Activated CD8-positive, alpha-beta memory T cell treated with anti-CD3 and anti-CD28 coated beads for 36 hours (primary cell): ENCODE measurements around the gene NTF3. TPM values are rescaled to one million over a fixed set of nuclear protein-coding genes. Genes with fewer than 3 reads are reported as not detected.

Experiments used
- CTCF ChIA-PET: fragments of 350-600 bp; sonication (Branson Sonifier 250); formaldehyde crosslinking; loops from one replicate; lab custom pipeline; 2021; ENCODE audit warnings: antibody characterized with exemption; lab: Charles Lee
- POLR2A ChIA-PET: fragments of 350-600 bp; sonication (Branson Sonifier 250); formaldehyde crosslinking; loops from one replicate; lab custom pipeline; 2021; ENCODE audit warnings: antibody characterized with exemption; lab: Charles Lee
- total RNA-seq, 2 experiments: library from RNA; stranded (reverse); gene quantifications; one replicate each; pipeline ENCODE4 v1.2.3, GENCODE V29; 2021

Gene NTF3
- total RNA-seq, 2 experiments from 2014 or later, result not detected

DNA sequence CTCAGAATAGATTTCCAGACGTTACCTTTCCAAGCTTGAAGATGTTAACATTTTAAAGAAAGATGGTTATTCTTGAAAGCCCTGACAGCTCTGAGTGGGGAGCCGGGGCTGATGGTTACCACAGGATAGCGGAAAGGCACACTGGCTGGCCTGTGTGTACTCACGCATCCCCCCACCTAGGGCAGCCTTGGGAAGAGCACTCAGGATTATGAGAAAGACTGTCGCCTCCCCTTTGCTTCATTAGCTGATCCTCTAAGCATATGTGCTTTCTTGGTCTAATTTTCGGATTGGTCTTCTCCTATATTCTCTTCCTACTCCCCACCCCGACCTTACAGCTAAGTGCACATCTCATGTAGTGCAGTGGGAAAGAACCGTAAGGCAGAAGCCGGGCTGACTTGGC, 20.7 kb downstream of the NTF3 start:
- ChIA-PET CTCF (no interaction called here), POLR2A (interaction anchor here (0.7 kb wide), 1 partner anchor 369 kb away, joined by 5 read pairs; no protein-coding TSS in a partner anchor)

DNA sequence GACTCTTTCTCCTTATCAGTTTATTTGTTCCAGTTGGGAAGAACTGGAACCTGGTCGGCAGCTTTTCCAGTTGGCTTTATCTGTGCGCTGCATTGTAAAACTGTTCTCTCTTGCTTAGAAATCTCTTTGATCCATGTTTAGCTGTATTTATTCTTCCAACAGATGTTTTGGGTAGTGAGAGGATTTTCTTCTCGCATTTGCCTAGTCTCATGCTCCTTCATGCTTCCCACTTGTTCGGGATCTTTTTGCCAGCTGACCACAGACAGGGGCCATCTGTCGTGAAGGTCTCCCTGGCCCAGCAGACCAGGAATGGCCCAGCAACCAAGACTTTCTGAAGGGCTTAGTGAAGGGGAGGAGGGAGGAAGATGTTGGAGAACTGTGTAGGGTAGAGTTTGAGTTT, 21.6 kb downstream of the NTF3 start:
- ChIA-PET POLR2A (no interaction called here), CTCF (no interaction called here)

DNA sequence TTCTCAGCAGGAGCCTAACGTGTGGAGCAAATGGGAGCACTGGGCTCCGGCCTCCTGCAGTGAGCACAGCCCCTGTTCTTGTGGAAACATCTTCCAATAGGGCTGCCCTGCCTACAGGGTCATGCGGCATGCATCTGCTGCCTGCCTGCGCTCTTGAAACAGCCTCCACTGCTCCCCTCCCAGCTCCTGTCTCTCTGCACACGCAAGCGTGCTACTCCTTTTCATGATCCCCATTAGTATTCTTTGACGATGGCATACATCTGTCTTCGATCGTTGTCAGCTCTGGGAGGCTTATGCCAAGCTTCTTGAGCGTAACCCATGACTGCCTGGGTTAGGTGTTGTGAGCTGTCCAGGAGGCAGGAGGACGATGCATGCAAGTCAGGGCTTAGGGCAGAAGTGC, 23.1 kb downstream of the NTF3 start:
- ChIA-PET POLR2A (no interaction called here), CTCF (no interaction called here)

DNA sequence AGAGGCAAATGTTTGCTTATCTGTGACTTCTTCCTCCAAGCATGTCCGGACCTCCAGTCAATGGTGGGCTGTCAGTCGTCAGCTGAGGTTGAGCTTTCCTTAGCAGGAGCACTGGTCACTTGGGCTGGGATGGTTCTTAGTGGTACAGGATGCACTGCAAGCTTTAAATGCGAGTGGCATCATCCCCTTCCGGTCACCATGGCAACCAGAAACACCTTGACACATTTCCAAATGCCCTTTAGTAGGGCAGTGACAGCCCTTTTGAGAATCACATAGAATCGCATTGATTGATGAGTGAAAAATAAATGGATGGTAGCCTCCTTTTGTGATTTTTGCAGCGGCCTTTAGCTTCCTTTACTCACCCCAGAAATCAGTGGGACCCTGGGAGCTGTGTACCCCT, 24.1 kb downstream of the NTF3 start:
- ChIA-PET POLR2A (no interaction called here), CTCF (no interaction called here)

DNA sequence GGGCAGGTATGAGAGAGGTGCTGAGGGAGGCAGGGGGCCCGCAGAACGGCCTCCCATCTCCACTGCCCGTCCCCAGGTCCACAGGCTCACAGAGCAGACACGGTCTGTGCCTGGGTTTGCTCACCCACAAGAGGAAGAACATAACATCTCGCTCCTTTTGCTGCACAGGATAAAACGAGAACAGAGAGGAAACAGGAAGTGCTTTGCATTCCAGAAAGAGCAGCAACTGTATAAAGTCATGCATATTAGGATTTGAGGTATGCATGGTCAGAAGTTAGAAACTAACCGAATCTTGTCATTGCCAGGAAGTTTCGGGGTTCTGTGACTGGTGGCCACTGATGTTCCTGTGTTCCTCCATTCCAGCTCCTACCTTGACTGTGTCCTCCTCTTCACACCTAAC, 25.0 kb downstream of the NTF3 start:
- POLR2A ChIA-PET, result no interaction called here

DNA sequence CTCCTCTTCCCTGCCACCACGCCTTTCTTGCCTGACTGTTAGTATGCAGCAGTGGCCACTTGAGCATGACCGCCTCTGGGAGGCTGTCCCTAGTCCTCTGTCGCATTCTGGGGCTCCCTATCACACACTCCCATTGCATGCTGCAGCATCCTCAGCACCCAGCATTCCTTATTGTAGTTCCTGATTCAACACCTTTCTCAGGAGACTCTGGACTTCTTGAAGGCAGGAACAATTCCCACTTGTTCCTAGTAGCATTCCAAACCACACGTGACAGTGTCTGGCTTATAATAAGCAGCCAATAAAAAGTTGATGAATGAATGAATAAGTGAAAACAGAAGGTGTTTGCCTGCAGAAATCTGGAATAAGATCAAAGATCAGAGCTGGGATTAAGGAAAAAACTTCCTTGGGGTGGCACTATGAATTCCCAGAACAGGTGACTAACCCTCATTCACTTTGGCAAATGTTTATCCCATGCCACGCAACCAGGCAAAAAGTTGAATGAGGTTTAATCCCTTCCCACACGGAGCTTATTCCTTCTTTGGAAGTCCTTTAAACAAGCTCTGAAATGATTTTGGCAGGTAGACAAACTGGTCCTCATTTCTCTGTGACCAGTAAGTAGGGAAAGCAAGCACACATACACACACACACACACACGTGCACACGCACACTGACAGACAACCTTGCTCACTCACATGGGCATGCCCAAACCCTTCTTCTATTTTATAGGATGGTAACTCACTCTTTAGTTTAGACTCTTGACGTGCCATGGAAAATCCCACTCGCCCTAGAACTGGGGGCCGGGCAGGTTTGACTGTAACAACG, 26.5 kb downstream of the NTF3 start:
- POLR2A ChIA-PET, result no interaction called here
- CTCF ChIA-PET, result no interaction called here

More for the DNA sequence above, 25.0 kb downstream of the NTF3 start:
- CTCF ChIA-PET, result no interaction called here

DNA sequence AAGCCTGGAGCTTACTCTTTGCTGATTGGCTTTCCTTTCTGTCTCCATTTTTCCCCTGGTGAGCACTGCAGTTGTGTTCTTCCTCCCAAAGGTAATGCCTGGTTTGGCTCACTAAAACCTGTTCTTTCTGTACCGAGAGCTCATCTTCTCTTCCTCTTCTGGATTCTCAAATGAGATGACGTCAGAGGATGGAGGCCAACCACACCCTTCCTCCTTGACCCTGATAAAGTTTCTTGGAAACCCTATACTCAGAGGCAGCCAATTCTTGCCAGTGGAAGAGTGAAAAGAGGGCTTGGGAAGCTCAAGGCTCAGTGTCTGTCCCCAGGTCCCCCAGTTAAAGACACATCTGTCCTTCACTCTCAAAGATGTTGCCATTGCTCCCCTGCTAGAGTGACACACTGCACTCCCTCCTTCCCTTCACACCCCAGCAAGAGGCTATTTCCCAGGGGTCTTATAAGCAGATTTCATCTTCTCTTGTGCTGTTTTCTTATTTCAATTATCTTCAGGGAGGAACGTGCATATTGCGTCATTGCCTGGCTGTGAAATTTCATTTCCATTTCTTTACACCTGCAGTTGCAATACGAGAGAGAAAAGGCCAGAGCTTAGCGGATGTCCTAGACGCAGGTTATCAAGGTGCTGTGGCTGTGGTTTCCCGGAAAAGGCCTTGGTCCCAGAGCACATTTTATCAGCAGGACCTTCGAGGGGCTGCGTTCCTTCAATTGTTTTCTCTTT, 27.3 kb downstream of the NTF3 start:
- POLR2A ChIA-PET, result no interaction called here

DNA sequence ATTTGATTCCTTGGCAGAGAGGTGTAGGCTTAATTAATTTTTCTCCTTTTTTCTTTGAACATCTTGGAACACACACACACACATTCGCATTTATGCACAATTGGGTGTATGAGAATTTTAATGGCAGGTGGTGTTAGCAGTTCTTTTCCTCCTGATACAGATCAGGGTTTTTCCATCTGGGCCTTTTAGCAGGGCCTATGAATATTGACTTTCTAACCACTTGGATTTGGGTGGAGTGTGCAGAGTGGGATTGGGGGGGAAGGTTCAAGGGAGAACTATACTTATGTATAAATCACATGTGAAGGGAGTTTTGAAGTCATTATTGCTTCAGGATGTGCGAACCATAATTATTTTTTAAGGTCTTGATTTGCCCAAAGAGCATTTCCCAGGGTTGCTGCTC, 28.9 kb downstream of the NTF3 start:
- ChIA-PET CTCF (no interaction called here), POLR2A (no interaction called here)

More for the DNA sequence above, 27.3 kb downstream of the NTF3 start:
- CTCF ChIA-PET, result no interaction called here

DNA sequence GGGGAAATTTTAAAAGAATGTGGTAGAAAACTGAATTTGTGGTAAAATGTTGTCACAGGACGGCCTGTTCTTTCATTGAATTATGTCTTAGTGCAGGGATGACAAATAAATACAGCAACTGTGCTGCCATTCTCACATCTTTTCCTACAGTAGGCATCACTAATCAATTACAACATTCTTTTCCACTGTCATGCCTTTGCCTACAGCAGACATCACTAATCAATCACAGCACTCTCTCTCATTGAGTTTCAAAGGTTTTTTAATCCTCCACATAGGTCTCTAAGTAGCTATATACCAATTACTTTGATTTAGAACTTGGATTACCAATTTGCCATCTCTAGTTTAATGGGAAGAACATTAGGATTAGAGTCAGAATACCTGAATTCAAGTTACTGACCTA, 30.1 kb downstream of the NTF3 start:
- ChIA-PET POLR2A (no interaction called here), CTCF (no interaction called here)

DNA sequence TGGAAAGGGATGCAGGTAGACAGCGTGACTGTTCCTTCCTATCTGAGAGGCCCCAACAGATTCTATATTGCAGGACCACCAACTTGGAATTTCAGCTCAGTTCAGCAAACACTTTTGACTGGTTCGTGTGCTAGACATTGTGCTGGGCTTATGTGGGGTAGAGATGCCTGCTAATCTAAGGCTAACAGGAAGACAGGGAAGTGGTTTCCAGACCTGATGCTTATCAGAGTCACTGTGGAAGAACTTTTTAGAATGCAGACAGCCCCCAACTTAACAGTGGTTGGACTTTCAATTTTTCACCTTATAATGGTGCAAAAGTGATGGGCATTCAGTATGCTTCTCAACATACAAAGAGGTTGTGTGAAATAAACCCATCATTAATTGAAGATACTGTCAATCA, 32.2 kb downstream of the NTF3 start:
- ChIA-PET POLR2A (no interaction called here), CTCF (no interaction called here)

DNA sequence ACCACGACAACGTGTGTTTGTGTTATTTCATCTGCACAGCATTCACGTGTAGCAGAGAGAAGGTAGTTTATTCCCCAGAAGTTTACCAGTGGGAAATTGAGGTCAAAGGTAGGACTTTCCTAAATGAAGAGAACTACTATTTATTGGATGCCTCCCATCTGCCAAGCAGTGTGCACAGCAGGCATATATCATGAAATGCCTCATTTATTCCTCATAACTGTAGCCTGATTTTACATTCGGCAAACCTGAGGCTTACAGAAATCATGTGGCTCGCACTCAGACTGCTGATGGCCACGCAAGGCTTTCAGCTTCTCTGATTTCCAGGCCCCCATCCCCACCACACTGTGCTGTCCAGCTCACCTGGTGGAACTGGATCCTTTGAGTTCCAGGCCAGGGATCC, 33.5 kb downstream of the NTF3 start:
- ChIA-PET CTCF (no interaction called here), POLR2A (no interaction called here)

DNA sequence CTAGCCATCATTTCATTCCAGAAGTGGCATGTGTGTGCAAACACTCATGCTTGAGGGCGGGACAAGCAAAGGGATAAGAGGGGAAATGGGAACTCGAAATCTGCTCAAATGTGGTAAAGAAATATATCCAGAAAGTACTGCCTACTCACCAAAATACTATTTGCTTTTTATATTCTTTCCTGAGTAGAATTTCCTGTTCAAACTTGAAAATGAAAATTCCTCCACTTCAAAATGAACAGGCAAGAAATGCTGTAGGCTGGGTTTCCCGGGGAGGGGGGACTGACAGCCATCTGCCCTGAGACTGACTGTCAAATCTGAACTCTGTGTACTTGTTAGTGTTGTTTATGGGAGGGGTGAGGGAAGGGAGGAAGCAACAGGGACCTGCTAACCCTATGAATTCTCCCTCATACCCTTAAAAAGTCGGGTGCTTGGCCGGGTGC, 34.6 kb downstream of the NTF3 start:
- ChIA-PET POLR2A (no interaction called here), CTCF (no interaction called here)

DNA sequence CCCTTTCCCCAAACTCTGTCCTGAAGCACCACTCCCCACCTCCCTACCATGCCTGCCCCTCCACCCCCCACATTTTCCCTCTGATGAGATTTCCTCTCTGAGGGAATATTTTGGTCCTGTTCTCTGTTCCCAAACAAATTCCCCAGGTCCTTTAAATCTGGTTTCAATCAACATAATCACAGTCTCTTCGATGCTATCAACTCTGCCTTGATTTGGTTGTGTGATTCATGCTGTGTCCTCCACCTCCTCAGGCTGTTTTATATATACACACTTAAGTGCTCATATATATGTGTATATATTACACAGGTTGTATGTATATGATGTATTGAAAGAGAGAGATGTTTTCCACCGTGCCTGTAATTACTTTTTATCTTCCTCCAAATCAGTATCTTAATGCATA, 36.0 kb downstream of the NTF3 start:
- CTCF ChIA-PET, result no interaction called here
- POLR2A ChIA-PET, result no interaction called here

DNA sequence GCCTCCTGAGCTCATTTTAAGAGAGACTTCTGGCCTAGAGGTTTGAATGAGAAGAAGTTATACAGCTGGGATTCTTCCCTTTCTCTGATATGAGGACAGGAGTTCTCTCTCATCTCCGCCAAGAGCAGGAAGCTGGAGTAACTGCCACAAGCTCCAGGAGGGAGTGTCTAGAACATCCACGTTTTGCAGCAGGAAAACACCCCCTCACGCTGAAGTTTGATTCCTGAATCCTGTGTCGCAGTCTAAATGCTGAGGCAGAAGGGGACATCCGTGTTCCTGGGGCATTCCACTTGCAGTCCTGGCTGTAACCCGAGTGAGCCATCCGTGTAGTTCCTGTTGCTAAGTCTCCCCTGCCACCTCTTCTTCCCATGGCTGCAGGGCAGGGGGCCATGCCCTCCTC, 38.3 kb downstream of the NTF3 start:
- POLR2A ChIA-PET, result no interaction called here
- CTCF ChIA-PET, result no interaction called here

DNA sequence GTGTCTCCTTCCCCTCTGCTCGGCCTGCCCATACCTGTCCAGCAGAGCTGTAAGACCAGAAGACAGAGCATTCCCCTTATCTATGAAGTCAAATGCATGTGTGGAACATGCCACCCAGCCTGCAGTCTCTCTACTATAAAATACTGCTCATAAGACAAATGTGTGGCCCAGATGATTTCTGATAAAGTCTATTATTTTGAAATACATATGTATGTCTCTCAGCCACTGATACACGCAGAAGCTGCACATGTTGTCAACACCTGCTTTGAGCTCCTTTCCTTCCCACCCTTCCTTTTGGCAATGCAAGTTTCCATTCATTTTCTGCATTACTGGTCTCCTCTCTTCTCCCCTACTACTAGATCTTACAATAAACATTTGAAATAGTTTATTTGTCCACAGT, 38.8 kb downstream of the NTF3 start:
- ChIA-PET CTCF (no interaction called here), POLR2A (no interaction called here)

DNA sequence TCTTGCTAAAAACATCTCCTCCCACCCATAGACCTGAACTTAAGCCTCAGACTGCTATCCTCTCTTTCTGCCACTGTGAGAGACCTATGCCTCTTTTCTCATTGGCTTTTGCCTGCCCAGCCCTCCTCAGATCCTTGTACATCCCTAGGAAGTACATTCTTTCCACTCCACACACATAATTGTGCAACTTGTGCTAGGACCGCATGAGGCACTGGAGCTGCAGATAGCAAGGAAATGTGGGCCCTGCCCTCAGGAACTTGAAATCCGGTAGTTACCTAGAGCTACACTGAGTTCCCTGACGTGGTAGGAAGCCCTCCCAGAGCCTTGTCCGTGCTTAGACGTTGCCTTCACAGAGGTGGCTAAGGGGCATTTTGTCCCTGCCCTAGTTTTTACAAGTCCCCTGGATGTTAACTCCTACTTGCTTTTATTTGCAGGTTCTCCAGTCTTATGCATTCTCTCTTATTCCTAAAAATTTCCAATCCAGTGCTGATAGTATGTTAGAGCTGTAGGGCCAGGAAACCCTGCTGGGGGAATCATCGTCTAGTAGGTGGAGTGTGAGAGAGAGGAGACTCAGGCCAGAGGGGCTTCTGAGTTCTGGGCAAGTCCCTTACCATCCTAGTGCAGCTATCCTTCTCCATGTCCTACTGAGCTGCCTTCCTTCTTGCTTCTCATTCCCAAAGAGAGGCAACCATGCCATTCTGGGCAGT, 41.3 kb downstream of the NTF3 start:
- POLR2A ChIA-PET, result no interaction called here
- CTCF ChIA-PET, result no interaction called here

DNA sequence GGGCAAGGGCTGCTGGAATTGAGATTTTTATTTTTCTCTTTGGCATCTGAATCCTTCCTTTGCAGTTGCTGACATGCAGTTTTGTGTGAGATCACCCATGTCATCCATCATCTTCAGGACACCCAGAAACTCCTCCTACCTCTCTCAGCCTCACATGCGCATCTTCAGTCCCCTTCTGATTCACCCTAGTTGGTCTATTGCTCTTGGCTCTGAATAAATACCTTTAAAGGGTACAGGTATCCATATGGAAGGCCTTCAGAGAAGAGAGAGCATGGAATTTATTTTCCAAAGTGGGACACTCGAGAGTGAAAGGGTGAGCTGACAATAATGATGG, 41.8 kb downstream of the NTF3 start:
- CTCF ChIA-PET, result no interaction called here
- POLR2A ChIA-PET, result no interaction called here

DNA sequence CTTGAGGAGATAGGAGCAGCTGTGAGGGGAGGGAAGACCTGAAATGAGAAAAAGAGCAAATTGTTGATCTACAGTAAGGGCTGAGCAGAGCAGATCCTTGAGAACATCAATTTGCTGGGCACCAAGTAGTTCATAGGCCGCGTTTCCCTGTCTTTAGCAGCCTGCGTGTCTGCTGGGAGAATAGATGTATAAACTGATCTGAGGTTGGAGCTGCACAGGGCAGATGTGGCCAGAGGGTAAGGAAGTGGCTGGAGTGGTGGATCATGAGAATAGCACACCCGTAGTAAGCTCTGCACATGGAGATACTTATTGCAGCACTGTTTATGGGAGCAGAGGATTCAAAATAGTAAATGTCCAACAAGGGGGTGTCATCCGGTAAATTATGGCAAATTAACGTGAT, 44.4 kb downstream of the NTF3 start:
- POLR2A ChIA-PET, result no interaction called here
- CTCF ChIA-PET, result no interaction called here

DNA sequence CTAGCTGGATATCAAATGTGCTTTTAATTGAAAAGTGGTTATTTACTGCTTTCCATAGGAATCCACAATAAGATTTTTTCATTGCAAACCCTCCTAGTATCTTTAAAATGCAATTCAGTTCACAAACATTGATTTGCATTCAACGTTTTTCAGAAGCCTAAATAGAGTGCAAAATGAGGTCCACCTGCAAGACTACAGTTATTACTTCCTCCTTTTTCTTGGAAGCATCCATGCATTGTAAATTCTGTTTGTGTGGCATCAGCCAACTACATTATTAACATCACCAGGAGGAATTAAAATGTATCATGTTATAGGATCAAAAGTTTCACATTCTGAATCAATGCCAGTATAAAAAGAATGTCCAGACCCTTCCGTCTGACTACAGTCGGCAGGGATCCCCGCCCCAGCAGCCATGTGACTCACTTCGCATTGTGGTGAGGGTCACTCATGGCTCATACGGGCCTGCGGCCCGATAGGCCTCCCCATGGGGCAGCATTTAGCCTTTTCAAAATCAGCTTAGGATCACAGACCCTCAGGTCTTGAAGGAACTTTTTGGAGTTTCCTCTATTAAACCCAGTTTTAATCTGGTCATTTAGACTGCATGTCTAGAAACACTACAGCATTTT, 46.3 kb downstream of the NTF3 start:
- POLR2A ChIA-PET, result no interaction called here
- CTCF ChIA-PET, result no interaction called here

DNA sequence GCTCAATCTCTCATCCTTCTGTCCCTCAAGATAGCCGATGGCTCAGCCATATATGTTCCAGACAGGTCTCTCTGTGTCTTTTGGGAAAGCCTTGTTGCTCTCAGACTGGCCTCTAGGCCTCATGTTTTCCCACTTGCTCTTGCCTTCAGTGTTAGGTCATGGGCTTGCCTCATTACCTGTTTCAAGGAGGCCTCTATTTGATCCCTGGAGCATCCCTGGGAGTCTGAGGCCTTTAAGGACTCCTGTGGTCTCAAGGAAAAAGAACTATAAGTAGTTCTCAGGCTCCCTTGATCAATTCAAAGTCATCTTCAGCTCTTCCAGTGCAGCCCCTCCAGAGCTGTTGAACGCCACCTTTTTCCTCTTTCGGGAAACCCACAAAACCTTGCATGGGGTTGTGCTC, 47.9 kb downstream of the NTF3 start:
- ChIA-PET CTCF (no interaction called here), POLR2A (no interaction called here)
